ENCODE results near the gene ALPK3. TPM values are rescaled to one million over a fixed set of nuclear protein-coding genes. Genes with fewer than 3 reads are reported as not detected.

Gene ALPK3
- total RNA-seq, 2 donors from 2014 or later = 0.07 to 0.54 TPM

- ATAC-seq = no peak
- H3K27ac Mint-ChIP-seq = no peak overlapping the region
These were observed 3.7 kb upstream of the ALPK3 start for GRCh38 chr15:84813435-84813834.

GRCh38 chr15:84813931-84814330, 3.2 kb upstream of the ALPK3 start:
- H3K9me3 Mint-ChIP-seq = no peaks in the 10 kb centered on the region
- H3K27ac Mint-ChIP-seq = peak overlapping the region in 1 of 2 donors; percentile 73
- H3K36me3 Mint-ChIP-seq = no peaks in the 10 kb centered on the region
- no peak for ATAC-seq
- no peak for DNase-seq (ENCODE audit: low spot score in 2 of 2)

More at GRCh38 chr15:84813435-84813834, 3.7 kb upstream of the ALPK3 start:
- Mint-ChIP-seq H3K36me3 (no peaks in the 10 kb centered on the region), H3K9me3 (no peaks in the 10 kb centered on the region)
- no peak for DNase-seq (ENCODE audit: low spot score in 2 of 2)

- no peaks in the 10 kb centered on the region for H3K9me3 Mint-ChIP-seq
- no peak overlapping the region for H3K27ac Mint-ChIP-seq
- H3K36me3 Mint-ChIP-seq = no peaks in the 10 kb centered on the region
- ATAC-seq (no peak), DNase-seq (ENCODE audit: low spot score in 2 of 2) (no peak)
These were observed 2.2 kb upstream of the ALPK3 start for GRCh38 chr15:84814916-84815315.

- Mint-ChIP-seq H3K36me3 (no peaks in the 10 kb centered on the region), H3K9me3 (no peaks in the 10 kb centered on the region), H3K27ac (no peak overlapping the region)
- DNase-seq (ENCODE audit: low spot score in 2 of 2) = no peak
- ATAC-seq = peak; percentile 28 to 41
These were observed 418 bp downstream of the ALPK3 start for GRCh38 chr15:84817466-84818081.

- Mint-ChIP-seq H3K9me3 (no peaks in the 10 kb centered on the region), H3K36me3 (no peaks in the 10 kb centered on the region), H3K27ac (peak overlapping the region in 1 of 2 donors; percentile 81)
- DNase-seq (ENCODE audit: low spot score in 2 of 2) = no peak
- ATAC-seq = no peak
These were observed 1.3 kb downstream of the ALPK3 start for GRCh38 chr15:84818261-84819131.

GRCh38 chr15:84819291-84819768, 2.2 kb downstream of the ALPK3 start:
- DNase-seq (ENCODE audit: low spot score in 2 of 2) (no peak), ATAC-seq (peak in 1 of 2 donors; percentile 18)
- Mint-ChIP-seq H3K27ac (no peak overlapping the region), H3K36me3 (no peaks in the 10 kb centered on the region), H3K9me3 (no peaks in the 10 kb centered on the region)

GRCh38 chr15:84819791-84820190, 2.6 kb downstream of the ALPK3 start:
- DNase-seq (ENCODE audit: low spot score in 2 of 2) (no peak), ATAC-seq (no peak)
- no peaks in the 10 kb centered on the region for H3K9me3 Mint-ChIP-seq
- H3K36me3 Mint-ChIP-seq = no peaks in the 10 kb centered on the region
- peak overlapping the region in 1 of 2 donors; percentile 56 for H3K27ac Mint-ChIP-seq

- H3K9me3 Mint-ChIP-seq = no peaks in the 10 kb centered on the region
- H3K36me3 Mint-ChIP-seq = no peaks in the 10 kb centered on the region
- peak overlapping the region in 1 of 2 donors; percentile 1 for H3K27ac Mint-ChIP-seq
- DNase-seq (ENCODE audit: low spot score in 2 of 2) (no peak), ATAC-seq (no peak)
These were observed 4.4 kb downstream of the ALPK3 start for GRCh38 chr15:84821501-84822021.

- Mint-ChIP-seq H3K27ac (peak overlapping the region in 1 of 2 donors; percentile 56), H3K9me3 (no peaks in the 10 kb centered on the region), H3K36me3 (no peaks in the 10 kb centered on the region)
- no peak for DNase-seq (ENCODE audit: low spot score in 2 of 2)
- ATAC-seq = no peak
These were observed 5.6 kb downstream of the ALPK3 start for GRCh38 chr15:84822653-84823281.

GRCh38 chr15:84823282-84823878, 6.2 kb downstream of the ALPK3 start:
- Mint-ChIP-seq H3K9me3 (no peaks in the 10 kb centered on the region), H3K27ac (no peak overlapping the region), H3K36me3 (no peaks in the 10 kb centered on the region)
- no peak for DNase-seq (ENCODE audit: low spot score in 2 of 2)
- ATAC-seq = no peak

GRCh38 chr15:84824260-84825007, 7.3 kb downstream of the ALPK3 start:
- ATAC-seq = no peak
- Mint-ChIP-seq H3K9me3 (no peaks in the 10 kb centered on the region), H3K36me3 (no peaks in the 10 kb centered on the region), H3K27ac (no peak overlapping the region)
- no peak for DNase-seq (ENCODE audit: low spot score in 2 of 2)

- Mint-ChIP-seq H3K9me3 (no peaks in the 10 kb centered on the region), H3K27ac (no peak overlapping the region), H3K36me3 (no peaks in the 10 kb centered on the region)
- no peak for DNase-seq (ENCODE audit: low spot score in 2 of 2)
- ATAC-seq = peak in 1 of 2 donors; percentile 51
These were observed 9.2 kb downstream of the ALPK3 start for GRCh38 chr15:84826369-84826823.

GRCh38 chr15:84827246-84827645, 10.1 kb downstream of the ALPK3 start:
- Mint-ChIP-seq H3K36me3 (no peaks in the 10 kb centered on the region), H3K27ac (no peak overlapping the region), H3K9me3 (no peaks in the 10 kb centered on the region)
- no peak for ATAC-seq
- no peak for DNase-seq (ENCODE audit: low spot score in 2 of 2)

GRCh38 chr15:84828086-84828908, 11.1 kb downstream of the ALPK3 start:
- Mint-ChIP-seq H3K36me3 (no peaks in the 10 kb centered on the region), H3K27ac (no peak overlapping the region), H3K9me3 (no peaks in the 10 kb centered on the region)
- DNase-seq (ENCODE audit: low spot score in 2 of 2) (no peak), ATAC-seq (no peak)

- DNase-seq (ENCODE audit: low spot score in 2 of 2) (no peak), ATAC-seq (no peak)
- Mint-ChIP-seq H3K36me3 (no peaks in the 10 kb centered on the region), H3K9me3 (no peaks in the 10 kb centered on the region), H3K27ac (no peak overlapping the region)
These were observed 12.3 kb downstream of the ALPK3 start for GRCh38 chr15:84829428-84829827.

Measured in activated naive CD4-positive, alpha-beta T cell treated with anti-CD3 and anti-CD28 coated beads, Interleukin-2, amount 50 U/mL, for 72 hours (primary cell).